AML-193 (cell line): Measurements from ENCODE around the gene DHRSX.
"Not testable (repeated sequence)": the region's sequence is repeated elsewhere in the genome, so short reads cannot be mapped to it uniquely, and the experiment has no call there.

Source experiments
- DNase-seq, 2 experiments: peaks; one replicate each; lab custom pipeline; 2025; lab: John Stamatoyannopoulos, UW

DHRSX gene

DNA sequence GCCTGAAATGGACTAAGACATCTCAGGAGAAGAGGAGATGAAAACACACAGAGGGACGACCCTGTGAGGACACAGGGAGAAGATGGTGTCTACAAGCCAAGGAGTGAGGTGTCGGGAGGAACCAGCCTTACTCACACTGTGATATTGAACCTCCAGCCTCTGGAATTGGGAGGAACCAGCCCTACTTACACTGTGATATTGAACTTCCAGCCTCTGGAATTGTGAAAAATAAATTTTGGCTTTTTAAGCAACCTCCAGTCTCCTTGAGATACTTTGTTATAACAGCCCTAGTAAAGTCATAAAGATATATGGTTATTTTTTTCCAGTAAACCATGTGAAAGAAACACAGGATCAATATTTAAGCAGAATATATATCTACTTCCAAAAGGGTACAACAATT, 76.5 kb downstream of the DHRSX start:
- no peak for DNase-seq

- DNase-seq = no peak
These were observed 76.9 kb downstream of the DHRSX start for GRCh38 chrX:2423899-2424298.

DNA sequence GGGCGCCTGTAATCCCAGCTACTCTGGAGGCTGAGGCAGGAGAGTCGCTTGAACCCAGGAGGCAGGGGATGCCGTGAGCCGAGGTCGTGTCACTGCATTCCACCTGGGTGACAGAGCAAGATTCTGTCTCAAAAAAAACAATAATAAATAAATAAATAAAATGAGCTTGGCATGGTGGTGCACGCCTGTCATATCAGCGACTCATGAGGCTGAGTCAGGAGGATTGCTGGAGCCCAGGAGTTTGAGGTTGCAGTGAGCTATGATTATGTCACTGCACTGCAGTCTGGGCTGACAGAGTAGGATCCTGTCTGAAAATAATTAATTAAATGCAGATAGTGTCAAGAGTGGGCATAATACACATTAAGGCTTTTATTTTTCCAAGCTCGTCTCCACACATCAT, 77.5 kb downstream of the DHRSX start:
- no peak for DNase-seq

GRCh38 chrX:2419418-2419817, 81.4 kb downstream of the DHRSX start:
- not testable (repeated sequence) for DNase-seq

GRCh38 chrX:2418000-2418399, 82.8 kb downstream of the DHRSX start:
- DNase-seq = no peak

DNA sequence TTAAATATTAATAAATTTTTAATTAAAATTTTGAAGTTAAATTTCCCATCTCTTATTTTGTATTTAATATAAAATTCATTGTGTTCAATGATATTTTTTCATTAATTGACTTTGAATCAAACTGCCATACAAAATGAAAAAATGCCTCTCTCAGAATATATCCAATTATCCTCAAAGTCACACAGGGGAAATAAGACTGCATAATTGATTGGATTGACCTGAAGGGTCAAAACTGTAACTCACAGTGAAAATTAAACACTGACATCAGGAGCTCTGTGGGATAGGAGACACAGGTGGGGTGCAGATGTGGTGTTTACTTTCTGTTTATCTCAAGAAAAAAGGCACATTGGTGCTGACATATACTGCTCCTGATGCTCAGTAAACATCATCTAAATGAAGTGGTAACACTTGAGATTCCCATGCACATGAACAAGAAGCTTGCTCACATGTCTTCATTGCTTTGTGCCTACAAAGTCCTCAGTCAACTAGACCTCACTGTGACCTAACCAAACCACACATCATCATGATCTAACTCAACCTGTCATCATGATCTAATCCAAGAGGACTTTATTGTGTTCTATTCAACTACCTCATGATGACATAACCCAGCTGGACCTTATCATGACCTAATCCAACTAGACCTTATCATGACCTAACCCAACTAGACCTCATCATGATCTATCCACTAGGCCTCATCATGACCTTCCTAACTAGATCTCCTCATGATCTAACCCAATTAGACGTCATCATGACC, 83.7 kb downstream of the DHRSX start:
- DNase-seq = no peak

DNA sequence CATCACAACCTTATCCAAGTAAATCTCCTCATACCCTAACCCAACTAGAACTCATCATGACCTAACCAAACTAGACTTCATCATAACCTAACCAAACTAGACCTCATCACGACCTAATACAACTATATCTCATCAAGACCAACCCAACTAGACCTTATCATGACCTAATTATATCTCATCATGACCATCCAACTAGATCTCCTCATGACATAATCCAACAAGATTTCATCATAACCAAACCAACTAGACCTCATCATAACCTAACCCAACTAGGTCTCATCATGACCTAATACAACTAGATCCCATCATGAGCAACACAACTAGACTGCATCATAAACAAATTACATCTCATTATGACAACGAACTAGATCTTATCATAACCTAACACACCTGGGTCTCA, 86.4 kb downstream of the DHRSX start:
- no peak for DNase-seq

DNA sequence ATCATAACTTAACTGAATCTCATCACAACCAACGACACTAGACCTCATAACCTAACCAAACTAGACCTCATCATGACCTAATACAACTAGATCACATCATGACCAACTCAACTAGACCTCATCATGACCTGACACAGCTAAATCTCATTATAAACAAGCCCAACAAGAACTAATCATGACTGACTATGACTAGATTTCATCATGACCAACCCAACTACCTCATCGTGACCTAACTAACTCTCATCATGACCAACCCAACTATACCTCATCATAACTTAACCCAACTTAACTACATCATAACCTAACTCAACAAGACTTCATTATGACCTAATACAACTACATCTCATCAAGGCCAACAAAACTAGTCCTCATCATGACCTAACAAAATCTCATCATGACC, 86.8 kb downstream of the DHRSX start:
- no peak for DNase-seq

DNA sequence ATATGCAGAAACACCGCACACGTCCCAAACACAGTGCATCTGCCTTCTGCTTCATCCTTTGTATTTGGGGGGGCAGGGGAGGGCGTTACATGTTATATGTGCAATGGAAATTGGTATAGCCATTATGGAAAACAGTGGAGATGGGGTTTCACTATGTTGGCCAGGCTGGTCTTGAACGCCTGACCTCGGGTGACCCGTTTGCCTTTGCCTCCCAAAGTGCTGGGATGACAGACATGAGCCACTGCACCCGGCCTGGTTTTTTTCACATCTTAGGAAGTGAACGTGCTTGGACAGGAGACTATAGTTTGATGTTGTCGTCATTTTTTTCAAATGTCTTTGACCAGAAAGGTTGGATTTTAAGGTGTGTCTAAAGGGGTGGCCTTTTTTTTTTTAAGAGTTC, 88.6 kb downstream of the DHRSX start:
- no peak for DNase-seq

GRCh38 chrX:2410279-2411020, 90.3 kb downstream of the DHRSX start:
- DNase-seq = no peak

DNA sequence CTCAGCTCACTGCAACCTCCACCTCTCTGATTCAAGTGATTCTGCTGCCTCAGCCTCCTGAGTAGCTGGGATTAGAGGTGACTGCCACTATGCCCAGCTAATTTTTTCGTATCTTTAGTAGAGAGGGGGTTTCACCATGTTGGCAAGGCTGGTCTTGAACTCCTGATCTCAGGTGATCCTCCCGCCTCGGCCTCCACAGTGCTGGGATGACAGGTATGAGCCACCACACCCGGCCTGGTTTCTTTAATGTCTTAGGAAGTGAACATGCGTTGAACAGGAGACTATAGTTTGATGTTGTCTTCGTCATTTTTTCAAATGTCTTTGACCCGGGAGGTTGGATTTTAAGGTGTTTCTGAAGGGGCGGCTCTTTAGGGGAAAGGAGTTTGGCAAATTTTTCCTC, 91.0 kb downstream of the DHRSX start:
- DNase-seq = no peak

DNA sequence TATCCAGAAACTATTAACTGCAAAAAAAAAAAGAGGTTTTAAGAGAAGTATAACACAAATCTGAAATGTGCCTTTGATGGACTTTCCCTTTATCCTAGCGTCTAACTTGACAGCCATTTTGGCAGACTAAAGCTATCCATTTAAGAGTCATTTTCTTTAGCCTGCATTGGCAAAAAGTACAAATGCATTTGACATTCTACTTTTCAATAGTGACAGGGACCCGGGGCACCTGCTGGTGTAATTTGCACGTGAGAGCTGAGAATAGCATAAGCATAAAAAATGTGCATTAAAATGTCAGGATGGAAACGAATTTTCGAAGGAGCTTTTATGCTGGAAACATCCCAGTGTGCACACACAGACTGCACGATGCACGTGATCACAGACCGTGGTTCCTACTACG, 91.9 kb downstream of the DHRSX start:
- no peak for DNase-seq

DNA sequence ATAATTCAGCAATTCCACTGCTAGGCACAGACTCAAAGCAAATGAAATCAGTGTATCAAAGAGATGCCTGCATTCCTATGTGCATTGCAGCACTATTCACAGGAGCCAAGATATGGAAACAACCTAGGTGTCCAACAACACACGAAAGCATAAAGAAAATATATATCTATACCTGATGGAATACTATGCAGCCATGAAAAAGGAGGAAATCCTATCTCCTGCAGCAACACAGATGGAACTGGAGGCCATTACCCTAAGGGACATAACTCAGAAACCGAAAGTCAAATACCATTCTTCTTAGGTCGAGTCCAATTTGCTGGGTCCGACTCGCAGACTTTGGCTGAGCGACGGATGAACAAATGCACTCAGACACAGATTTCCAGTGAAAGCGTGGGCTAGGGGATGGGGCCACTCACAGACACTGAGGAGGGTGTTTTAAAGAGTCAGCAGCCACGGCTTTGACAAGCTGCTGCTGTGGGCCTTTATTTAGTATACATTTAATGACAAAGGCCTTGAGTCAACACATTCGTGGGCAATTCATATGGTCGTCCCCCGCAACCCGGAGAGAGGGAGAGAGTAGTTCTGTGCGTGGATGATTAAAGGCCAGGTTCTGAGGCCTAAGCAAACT, 93.8 kb downstream of the DHRSX start:
- DNase-seq = no peak

GRCh38 chrX:2404776-2405175, 96.0 kb downstream of the DHRSX start:
- DNase-seq = no peak

DNA sequence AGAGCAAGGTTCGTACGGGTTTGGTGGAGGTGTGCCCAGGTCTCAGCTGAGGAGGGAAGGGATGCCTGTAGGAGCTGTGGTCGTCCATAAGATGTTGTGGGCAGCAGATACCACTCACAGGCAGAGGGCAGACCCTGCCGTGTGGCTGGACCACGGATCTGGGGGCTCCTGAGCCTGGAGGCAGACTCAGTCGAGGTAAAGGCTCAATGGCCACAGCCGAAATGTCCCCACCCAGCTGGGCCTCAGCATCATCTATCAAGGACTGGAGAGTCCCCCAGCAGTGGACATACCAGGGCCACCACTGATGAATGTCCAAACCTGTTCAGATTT, 98.5 kb downstream of the DHRSX start:
- DNase-seq = no peak

GRCh38 chrX:2401590-2402360, 99.0 kb downstream of the DHRSX start:
- no peak for DNase-seq

DNA sequence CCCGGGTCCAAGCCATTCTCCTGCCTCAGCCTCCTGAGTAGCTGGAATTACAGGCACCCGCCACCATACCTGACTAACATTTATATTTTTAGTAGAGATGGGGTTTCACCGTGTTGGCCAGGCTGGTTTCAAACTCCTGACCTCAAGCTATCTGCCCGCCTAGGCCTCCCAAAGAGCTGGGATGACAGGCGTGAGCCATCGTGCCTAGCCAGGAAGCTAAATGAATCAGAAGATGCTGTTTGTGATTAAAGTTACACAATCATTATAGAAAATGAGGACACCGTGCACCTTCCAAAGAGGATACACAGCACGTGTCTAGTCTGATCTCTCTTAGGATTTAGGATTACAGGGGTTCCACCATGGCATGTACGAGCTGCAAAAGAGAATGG, 99.6 kb downstream of the DHRSX start:
- DNase-seq = no peak

- no peak for DNase-seq
These were observed 102.6 kb downstream of the DHRSX start for GRCh38 chrX:2398064-2398656.

DNA sequence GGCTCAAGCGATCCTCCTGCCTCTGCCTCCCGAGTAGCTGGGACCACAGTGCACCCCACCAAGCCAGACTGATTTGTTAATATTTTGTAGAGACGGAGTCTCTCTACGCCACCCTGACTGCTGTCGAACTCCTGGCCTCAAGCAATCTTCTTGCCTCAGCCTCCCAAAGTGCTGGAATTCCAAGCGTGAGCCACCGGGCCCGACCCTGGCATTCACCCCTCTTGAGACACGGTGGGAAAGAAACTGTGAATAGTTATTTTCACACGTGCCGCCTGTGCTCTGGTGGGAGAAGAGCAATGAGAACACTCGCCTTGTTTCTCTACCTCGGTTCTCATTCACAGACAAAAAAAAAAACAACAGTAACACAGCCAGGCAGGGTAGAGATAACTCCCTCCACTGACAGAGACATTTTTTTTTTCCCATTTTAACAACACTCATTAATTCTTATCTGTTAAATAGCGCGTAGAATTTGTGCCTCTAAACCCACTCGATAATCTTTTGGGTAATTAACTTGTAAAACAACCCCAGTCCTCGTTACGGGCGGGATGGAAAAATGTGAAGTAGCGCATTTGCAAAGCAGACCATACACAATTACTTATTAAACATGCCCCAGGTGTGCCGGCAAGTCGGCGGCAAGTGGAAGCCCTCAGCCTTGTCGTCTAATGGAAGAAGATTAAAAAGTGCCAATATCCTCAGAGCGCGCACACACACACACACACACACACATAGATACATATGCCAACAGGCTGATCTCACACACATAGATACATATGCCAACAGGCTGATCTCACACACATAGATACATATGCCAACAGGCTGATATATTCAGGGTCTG, 103.3 kb downstream of the DHRSX start:
- no peak for DNase-seq

- DNase-seq = no peak
These were observed 105.3 kb downstream of the DHRSX start for GRCh38 chrX:2395261-2395992.
